HG03342 (cell line): ENCODE measurements around the gene MAD1L1.
"Not testable (repeated sequence)": the region's sequence is repeated elsewhere in the genome, so short reads cannot be mapped to it uniquely, and the experiment has no call there.

Experiments used
- ATAC-seq: cut with Tn5 transposase; IDR thresholded peaks from one replicate; pipeline ENCODE4 v1.9.1; 2021; ENCODE audit warnings: mild to moderate bottlenecking, moderate library complexity; ENCODE audit not compliant: unreplicated experiment

Gene MAD1L1

GRCh38 chr7:1837696-1838543 lies 394.8 kb downstream of the MAD1L1 start:
- ATAC-seq = not testable (repeated sequence)

GRCh38 chr7:1831933-1832535 lies 400.7 kb downstream of the MAD1L1 start:
- ATAC-seq = not testable (repeated sequence)

- not testable (repeated sequence) for ATAC-seq
Observed at GRCh38 chr7:1831471-1831870, 401.3 kb downstream of the MAD1L1 start.

GRCh38 chr7:1829668-1830067 lies 403.1 kb downstream of the MAD1L1 start:
- not testable (repeated sequence) for ATAC-seq

GRCh38 chr7:1829111-1829510 lies 403.6 kb downstream of the MAD1L1 start:
- ATAC-seq = no peak

- not testable (repeated sequence) for ATAC-seq
Observed at GRCh38 chr7:1828170-1828569, 404.6 kb downstream of the MAD1L1 start.

GRCh38 chr7:1827521-1827981 lies 405.2 kb downstream of the MAD1L1 start:
- ATAC-seq = not testable (repeated sequence)

GRCh38 chr7:1826931-1827330 lies 405.8 kb downstream of the MAD1L1 start:
- ATAC-seq = not testable (repeated sequence)

GRCh38 chr7:1825897-1826741 lies 406.6 kb downstream of the MAD1L1 start:
- ATAC-seq = no peak

- ATAC-seq = not testable (repeated sequence)
Observed at GRCh38 chr7:1825647-1825896, 407.2 kb downstream of the MAD1L1 start.

- not testable (repeated sequence) for ATAC-seq
Observed at GRCh38 chr7:1824882-1825646, 407.7 kb downstream of the MAD1L1 start.

- not testable (repeated sequence) for ATAC-seq
Observed at GRCh38 chr7:1824151-1824881, 408.4 kb downstream of the MAD1L1 start.

GRCh38 chr7:1823376-1824150 lies 409.2 kb downstream of the MAD1L1 start:
- ATAC-seq = no peak

- ATAC-seq = no peak
Observed at GRCh38 chr7:1819259-1819841, 413.4 kb downstream of the MAD1L1 start.

GRCh38 chr7:1818575-1819258 lies 414.0 kb downstream of the MAD1L1 start:
- ATAC-seq = no peak

GRCh38 chr7:1817061-1817712 lies 415.6 kb downstream of the MAD1L1 start:
- ATAC-seq = no peak

GRCh38 chr7:1816451-1816850 lies 416.3 kb downstream of the MAD1L1 start:
- not testable (repeated sequence) for ATAC-seq
